Activated CD4-positive, alpha-beta T cell treated with anti-CD3 and anti-CD28 coated beads, Interleukin-2, amount 10 ng/mL, durations not matched to agents 7 days and 5 days (primary cell): Measurements from ENCODE around the gene MSRB3. TPM values are rescaled to one million over a fixed set of nuclear protein-coding genes. Genes with fewer than 3 reads are reported as not detected.

ENCODE experiments used
- CTCF ChIA-PET: fragments of 350-600 bp; sonication (Branson Sonifier 250); formaldehyde crosslinking; loops from one replicate; lab custom pipeline; 2021; ENCODE audit warnings: antibody characterized with exemption; lab: Charles Lee
- POLR2A ChIA-PET: fragments of 350-600 bp; sonication (Branson Sonifier 250); formaldehyde crosslinking; loops from one replicate; lab custom pipeline; 2021; ENCODE audit warnings: antibody characterized with exemption; lab: Charles Lee
- DNase-seq: peaks from one replicate; pipeline ENCODE4 v3.0.0-alpha.2; 2020
- H3K27ac Mint-ChIP-seq: one replicate; pipeline ENCODE4 v1.8.0; 2021; ENCODE audit warnings: mild to moderate bottlenecking, moderate library complexity, mixed read lengths
- H3K27me3 Mint-ChIP-seq: one replicate; pipeline ENCODE4 v1.8.0; 2021; ENCODE audit warnings: mixed read lengths
- H3K36me3 Mint-ChIP-seq: one replicate; pipeline ENCODE4 v1.8.0; 2021; ENCODE audit warnings: low read depth, mixed read lengths
- H3K4me1 Mint-ChIP-seq: one replicate; pipeline ENCODE4 v1.8.0; 2021; ENCODE audit warnings: mixed read lengths
- H3K4me3 Mint-ChIP-seq: one replicate; pipeline ENCODE4 v1.8.0; 2021; ENCODE audit warnings: mild to moderate bottlenecking, moderate library complexity, mixed read lengths
- H3K9me3 Mint-ChIP-seq: one replicate; pipeline ENCODE4 v1.8.0; 2021; ENCODE audit warnings: mixed read lengths
- total RNA-seq, 2 experiments: library from RNA; stranded (reverse); gene quantifications; one replicate each; pipeline ENCODE4 v1.2.3, GENCODE V29; 2021

MSRB3 gene
- total RNA-seq, 2 experiments from 2014 or later = not detected

DNA sequence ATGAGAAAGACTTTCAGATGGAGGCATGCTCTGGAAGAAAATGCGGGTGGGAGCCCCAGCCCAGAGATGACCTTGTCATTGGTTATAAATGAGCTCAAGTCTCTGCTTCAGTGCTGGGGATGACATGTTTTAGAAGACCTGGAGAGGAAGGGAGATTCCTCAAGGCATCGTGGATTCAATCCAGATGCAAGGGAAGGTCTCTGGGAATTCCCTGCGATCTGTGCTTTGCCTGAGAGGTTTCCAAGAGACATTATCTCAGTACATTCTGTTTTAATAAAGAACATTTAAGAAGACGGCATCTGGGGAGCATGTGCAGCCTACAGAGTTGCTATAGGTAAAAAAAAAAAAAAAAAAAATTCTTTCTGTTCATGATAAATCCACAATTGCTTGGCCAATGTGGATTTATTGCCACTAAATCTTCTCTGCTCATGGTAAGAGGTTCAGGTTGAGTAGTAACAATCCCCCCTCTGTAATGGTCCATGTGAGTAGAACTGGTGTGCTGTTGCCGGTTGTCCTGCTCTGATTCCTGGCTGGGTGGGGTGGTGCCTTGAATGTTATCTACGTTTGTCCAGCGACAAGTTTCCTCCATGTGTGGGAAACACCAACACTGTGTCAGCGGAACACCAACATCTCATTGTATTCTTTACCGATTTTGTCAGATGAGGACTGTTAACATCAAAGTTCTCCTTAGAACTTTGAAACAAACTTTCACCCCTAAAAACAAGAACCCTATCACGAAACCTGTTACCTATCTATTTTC lies 230.0 kb downstream of the MSRB3 start:
- H3K27ac Mint-ChIP-seq = no peak overlapping the region
- H3K4me1 Mint-ChIP-seq = no peaks in the 10 kb centered on the region
- no peak for DNase-seq
- no peak overlapping the region for H3K4me3 Mint-ChIP-seq
- no peaks in the 10 kb centered on the region for H3K27me3 Mint-ChIP-seq
- H3K36me3 Mint-ChIP-seq = no peaks in the 10 kb centered on the region
- H3K9me3 Mint-ChIP-seq = no peaks in the 10 kb centered on the region
- ChIA-PET CTCF (no interaction called here), POLR2A (no interaction called here)

DNA sequence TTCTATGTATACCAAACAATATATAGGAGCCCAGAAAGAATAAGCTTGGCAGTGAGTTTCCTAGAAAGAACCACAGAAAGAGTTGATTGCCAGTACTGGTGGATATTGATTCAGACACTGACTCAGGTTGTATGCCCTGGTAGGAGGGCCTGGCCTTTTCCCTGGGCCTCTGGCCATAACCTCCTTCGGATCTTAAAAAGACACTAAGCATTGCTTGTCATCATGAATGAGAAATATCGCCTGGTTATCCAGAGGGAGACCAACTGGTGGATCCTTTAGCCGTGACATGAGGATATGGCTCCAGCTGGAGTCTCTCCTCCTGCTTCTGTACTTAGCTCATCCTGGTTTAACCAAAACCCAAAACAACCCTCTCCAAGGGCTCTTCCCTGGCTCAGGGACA lies 231.5 kb downstream of the MSRB3 start:
- no peak for DNase-seq

DNA sequence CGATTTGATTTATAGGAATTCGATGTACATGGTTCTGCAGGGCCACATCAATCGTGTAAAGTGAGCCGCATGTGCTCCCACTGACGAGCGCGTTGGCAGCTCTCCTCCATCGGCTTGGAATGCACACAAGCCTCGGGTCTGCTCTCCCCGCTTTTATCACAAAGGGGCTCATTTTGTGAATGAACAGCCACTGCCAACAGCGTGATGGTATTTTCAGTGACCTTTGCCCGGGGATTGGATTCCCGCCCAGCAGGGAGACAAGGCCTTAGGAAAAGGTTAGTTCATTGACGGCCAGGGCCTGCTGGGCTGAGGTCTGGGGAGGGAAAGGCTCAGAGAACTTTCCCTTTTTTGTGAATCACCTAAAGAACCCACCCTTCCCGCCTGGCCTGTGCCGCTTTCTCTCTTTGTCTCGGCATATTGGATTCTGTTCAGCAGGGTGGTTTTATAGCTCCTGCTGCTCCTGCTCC lies 232.1 kb downstream of the MSRB3 start:
- ChIA-PET POLR2A (no interaction called here), CTCF (interaction anchor here (0.6 kb wide), 1 partner anchor 245 kb away, joined by 3 read pairs; no protein-coding TSS in a partner anchor)
- no peak overlapping the region for H3K4me3 Mint-ChIP-seq
- H3K9me3 Mint-ChIP-seq = no peaks in the 10 kb centered on the region
- H3K4me1 Mint-ChIP-seq = no peaks in the 10 kb centered on the region
- H3K27ac Mint-ChIP-seq = no peak overlapping the region
- no peak for DNase-seq
- H3K27me3 Mint-ChIP-seq = no peaks in the 10 kb centered on the region
- no peaks in the 10 kb centered on the region for H3K36me3 Mint-ChIP-seq

More for the DNA sequence above, 231.5 kb downstream of the MSRB3 start:
- Mint-ChIP-seq H3K36me3 (no peaks in the 10 kb centered on the region), H3K27me3 (no peaks in the 10 kb centered on the region), H3K9me3 (no peaks in the 10 kb centered on the region), H3K27ac (no peak overlapping the region), H3K4me3 (no peak overlapping the region), H3K4me1 (no peaks in the 10 kb centered on the region)
- POLR2A ChIA-PET = no interaction called here
- CTCF ChIA-PET = no interaction called here

DNA sequence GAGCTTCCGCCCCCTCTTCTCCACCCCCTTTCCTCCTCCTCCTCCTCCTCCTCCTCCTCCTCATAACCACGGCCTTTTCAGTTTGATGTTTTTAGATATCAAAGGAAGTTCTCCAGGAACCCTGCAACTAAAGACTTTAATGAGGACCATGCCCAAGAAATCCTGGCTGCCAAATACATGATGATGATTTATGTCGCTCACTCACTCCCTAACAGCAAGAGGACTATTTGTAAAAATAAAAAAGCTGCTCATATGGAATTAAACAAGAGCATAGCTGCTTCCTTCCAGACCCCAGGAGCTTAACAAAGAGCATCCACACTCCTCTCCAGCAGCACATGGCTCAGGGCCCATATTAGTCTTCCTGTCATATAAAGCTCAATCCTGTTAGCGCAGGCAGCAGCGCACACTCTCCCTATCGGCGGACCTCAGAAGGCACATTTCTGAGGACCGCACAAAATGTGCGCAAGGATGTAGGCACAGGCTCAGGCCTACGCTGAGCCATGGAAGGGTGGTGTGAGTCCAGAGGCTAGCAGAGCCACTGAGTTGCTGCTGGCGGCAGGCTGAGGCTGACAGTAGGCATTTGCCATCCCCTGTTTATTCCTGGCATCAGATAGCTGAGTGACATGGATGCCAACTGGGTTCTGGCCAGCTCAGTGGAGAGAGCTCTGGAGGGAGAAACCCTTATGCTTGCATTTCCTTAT lies 232.8 kb downstream of the MSRB3 start:
- DNase-seq = no peak
- ChIA-PET POLR2A (no interaction called here), CTCF (no interaction called here)
- no peak overlapping the region for H3K4me3 Mint-ChIP-seq
- no peaks in the 10 kb centered on the region for H3K4me1 Mint-ChIP-seq
- H3K9me3 Mint-ChIP-seq = no peaks in the 10 kb centered on the region
- H3K27ac Mint-ChIP-seq = no peak overlapping the region
- no peaks in the 10 kb centered on the region for H3K27me3 Mint-ChIP-seq
- no peaks in the 10 kb centered on the region for H3K36me3 Mint-ChIP-seq

DNA sequence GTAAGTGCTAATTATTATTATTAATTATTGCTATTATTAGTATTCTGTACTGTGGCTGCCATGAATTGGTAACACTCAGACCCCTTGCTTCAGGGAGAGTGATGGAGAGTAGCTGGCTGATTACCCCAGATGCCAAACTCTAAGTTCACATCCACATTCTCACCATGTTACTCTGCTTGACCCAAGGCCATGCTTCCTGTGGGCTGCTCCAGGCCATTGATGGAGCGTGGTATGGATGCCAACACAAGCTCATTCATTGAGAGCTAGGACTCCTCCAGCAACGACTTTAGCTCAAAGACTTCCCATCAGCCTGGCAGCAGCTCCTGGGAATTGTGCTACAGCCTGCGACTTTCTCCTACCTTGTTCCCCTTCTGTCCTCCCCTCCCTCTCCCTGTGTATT lies 233.4 kb downstream of the MSRB3 start:
- H3K36me3 Mint-ChIP-seq = no peaks in the 10 kb centered on the region
- ChIA-PET CTCF (no interaction called here), POLR2A (no interaction called here)
- H3K9me3 Mint-ChIP-seq = no peaks in the 10 kb centered on the region
- H3K27me3 Mint-ChIP-seq = no peaks in the 10 kb centered on the region
- no peaks in the 10 kb centered on the region for H3K4me1 Mint-ChIP-seq
- DNase-seq = no peak
- H3K4me3 Mint-ChIP-seq = no peak overlapping the region
- no peak overlapping the region for H3K27ac Mint-ChIP-seq

Other genes with a start within 250 kb of the MSRB3 start
- gene WIF1, start 157.4 kb upstream of the MSRB3 start, total RNA-seq = not detected
- 10 to 100 TPM; 28.5 to 30.9 TPM for gene LEMD3, start 109.1 kb upstream of the MSRB3 start, total RNA-seq